Measurements from ENCODE around the gene PPP6R2.
"Not testable (repeated sequence)": the region's sequence is repeated elsewhere in the genome, so short reads cannot be mapped to it uniquely, and the experiment has no call there.

PPP6R2 gene

DNA sequence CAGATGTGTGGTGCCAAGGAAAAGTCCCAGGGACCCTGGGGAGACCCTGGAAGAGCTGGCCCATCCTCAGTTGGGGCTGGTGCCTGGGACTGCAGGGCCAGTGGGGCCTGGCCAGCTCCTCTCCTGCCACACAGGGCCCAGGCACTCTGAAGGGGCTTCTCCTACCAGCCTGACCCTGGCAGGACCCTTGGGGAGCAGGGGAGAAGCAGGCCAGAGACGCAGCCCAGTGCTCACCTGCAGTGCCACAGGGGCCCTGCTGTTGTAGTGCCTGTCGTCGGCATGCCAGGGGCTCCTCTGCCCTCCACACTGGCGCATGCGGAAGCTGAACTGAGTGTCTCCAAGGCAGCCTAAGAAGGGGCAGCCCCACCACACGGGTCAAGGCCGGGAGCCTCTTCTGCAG lies 25.5 kb upstream of the PPP6R2 start:
- DNase-seq (ENCODE audit: insufficient read length, low spot score) = no peak
- FAIRE-seq = no peak

DNA sequence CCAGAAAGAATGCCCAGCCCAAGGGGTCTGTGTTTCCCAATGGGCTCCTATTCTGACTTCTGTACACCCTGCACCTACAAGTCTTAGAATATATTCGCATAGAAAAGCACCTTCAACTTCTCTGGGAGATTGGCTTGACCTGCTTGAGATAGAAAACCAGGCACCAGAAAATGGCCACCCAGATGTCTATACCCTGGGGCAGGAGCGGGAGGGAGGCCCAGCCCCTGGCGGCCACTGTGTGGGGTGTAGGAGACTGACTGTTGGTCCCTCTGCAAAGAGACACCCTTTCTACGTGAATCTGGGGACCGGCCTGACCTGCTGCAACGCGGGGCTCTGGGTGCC lies 24.8 kb upstream of the PPP6R2 start:
- FAIRE-seq (no peak), DNase-seq (ENCODE audit: insufficient read length, low spot score) (no peak)

GRCh38 chr22:50318698-50319411 lies 24.3 kb upstream of the PPP6R2 start:
- FAIRE-seq (peak; percentile 76), DNase-seq (ENCODE audit: insufficient read length, low spot score) (no peak)

GRCh38 chr22:50319503-50319951 lies 23.6 kb upstream of the PPP6R2 start:
- no peak for FAIRE-seq
- no peak for DNase-seq (ENCODE audit: insufficient read length, low spot score)

DNA sequence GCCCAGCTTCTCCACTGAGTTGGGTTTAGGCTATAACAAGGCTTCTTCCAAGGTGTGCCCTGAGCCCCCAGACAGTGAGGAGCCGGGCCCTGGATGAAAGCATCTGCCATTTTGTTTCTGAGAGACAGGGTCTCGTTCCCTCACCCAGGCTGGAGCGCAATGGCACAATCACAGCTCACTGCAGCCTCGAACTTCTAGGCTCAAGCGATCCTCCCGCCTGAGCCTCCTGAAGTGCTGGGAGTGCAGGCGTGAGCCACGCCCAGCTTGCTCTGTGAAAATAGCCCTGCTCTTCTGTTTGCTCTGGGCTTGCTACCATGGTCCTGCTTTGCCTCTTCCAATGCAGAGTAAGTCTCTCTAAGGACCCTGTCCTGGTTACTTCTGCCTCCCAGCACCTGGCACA lies 23.0 kb upstream of the PPP6R2 start:
- DNase-seq (ENCODE audit: insufficient read length, low spot score) (no peak), FAIRE-seq (no peak)

DNA sequence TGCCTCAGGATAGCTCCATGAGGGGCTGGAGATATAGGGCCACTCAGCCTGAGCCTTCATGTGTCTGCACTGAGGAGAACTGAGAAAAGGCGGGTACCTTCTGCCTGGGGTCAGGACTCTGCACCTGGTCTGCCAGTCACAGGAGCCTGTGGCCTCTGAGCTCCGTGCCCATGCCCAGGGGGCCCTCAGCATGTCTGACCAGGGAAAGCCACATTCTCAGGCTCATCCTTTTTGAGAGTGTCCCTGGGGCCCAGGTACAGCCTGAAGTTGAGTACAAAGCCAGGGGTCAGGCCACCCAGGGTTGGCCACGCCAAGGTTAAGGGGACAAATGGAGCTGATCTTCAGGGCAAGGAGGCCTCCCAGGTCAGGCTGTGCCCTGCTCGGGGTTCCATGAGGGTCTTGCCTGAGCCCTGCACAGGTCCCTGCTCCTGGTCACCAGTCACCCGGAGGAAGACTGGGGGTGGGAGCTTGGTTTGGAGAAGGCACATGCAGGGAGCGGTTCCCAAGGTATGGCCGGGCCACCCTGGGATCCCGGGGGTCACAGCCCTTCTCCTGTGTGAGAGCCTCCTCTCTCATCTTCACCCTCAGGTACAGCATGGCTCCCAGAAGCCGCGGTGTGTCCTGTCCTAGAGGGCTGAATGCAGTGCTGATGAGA lies 22.3 kb upstream of the PPP6R2 start:
- FAIRE-seq (no peak), DNase-seq (ENCODE audit: insufficient read length, low spot score) (no peak)

GRCh38 chr22:50322382-50323104 lies 20.6 kb upstream of the PPP6R2 start:
- not testable (repeated sequence) for DNase-seq (ENCODE audit: insufficient read length, low spot score); FAIRE-seq

GRCh38 chr22:50323900-50324299 lies 19.2 kb upstream of the PPP6R2 start:
- DNase-seq (ENCODE audit: insufficient read length, low spot score) = no peak
- FAIRE-seq = no peak

DNA sequence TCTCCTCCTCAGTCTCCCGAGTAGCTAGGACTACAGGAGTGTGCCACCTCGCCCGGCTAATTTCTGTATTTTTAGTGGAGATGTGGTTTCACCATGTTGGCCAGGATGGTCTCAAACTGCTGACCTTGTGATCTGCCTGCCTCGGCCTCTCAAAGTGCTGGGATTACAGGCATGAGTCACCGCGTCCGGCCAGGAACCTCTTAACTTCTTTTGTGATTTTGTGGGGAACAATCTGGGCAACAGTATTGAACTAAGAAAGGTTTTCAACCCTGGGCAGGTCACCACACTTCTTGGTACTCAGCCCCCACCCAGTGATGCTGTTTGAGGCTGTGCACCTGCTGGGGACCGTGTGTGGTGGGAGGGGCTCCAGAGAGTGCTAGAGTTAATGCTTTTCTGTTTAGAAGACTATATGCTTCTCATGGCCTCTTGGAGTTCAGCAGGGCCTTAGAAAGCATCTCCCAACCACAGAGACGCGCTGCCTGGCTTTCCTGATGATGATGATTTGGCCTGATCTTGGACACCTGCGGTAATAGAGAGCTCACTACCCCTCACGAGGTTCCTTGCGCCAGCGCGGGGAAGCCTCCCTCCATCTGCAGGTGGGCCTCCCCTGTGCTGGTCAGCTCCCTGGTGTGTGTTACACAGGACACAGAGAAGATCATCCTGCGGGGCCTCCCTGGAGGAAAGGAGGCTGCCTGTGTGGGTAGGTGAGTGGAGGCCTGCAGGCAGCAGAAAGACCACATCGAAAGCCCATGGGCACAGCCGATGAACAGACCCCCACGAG lies 17.5 kb upstream of the PPP6R2 start:
- FAIRE-seq = no peak
- no peak for DNase-seq (ENCODE audit: insufficient read length, low spot score)

DNA sequence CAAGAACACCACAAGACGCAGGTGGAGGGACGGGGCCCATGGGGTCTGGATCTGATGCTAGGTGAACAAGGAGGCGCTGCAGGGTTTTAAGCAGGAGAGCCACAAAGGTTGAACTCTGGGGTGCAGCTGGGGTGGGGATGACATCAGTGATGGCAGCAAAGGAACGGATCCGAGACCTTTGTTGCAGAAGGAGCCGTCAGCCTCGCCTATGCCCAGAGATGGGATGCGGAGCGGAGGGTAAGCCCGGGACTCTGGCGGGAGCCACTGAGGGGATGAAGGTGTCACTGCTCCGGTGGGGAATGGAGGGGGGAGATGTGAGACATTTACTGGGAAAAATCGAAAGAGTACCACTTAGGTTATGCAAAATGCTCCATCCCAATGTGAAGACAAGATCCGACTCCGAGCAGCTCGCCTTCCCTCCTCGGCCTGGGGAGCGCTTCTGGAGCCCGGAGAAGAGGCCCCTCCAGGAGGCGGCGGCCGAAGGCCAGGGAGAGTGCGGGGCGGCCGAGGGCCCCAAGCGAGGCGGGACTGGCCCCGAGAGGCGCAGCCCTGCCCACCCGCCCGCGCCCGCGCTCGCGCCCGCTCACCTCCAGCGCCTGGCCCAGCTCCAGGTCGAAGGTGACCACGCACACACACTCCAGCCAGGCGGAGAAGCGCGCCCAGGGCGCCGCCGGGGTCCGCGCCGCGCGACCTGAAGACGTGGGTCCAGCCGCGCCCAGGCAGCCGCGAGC lies 16.7 kb upstream of the PPP6R2 start:
- no peak for FAIRE-seq
- DNase-seq (ENCODE audit: insufficient read length, low spot score) = no peak

- DNase-seq (ENCODE audit: insufficient read length, low spot score) (peak; percentile 91), FAIRE-seq (peak; percentile 78)
These were observed 16.0 kb upstream of the PPP6R2 start, which contains the start of gene DENND6B for GRCh38 chr22:50326956-50327710. TSS of gene DENND6B (minus strand) at chr22:50327012. CDS start at chr22:50326988, 24 bp downstream.

DNA sequence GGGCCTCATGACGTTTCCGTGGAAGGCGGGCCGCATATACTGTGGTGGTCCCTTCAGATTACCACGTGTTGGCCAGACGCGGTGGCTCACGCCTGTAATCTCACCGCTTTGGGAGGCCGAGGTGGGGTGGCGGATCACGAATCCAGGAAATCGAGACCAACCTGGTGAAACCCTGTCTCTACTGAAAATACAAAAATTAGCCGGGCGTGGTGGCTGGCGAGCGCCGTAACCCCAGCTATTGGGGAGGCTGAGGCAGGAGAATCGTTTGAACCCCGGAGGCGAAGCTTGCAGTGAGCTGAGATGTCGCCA lies 15.5 kb upstream of the PPP6R2 start:
- FAIRE-seq (no peak), DNase-seq (ENCODE audit: insufficient read length, low spot score) (no peak)

- FAIRE-seq (no peak), DNase-seq (ENCODE audit: insufficient read length, low spot score) (no peak)
These were observed 13.9 kb upstream of the PPP6R2 start for GRCh38 chr22:50329236-50329635.

DNA sequence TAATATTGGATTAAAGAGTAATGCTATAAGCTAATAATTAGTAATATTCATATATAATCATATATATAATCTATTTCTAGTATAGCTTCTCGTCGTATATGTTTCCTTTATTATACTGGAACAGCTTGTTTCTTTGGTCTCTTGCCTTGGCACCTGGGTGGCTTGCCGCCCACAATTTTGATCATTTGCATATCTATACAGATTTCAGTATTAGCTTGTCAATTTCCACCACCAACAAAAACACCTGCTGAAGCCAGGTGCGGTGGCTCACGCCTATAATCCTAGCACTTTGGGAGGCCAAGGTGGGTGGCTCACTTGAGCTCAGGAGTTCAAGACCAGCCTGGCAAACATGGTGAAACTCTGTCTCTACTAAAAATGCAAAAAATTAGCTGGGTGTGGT lies 8.7 kb upstream of the PPP6R2 start:
- FAIRE-seq; DNase-seq (ENCODE audit: insufficient read length, low spot score): not testable (repeated sequence)

GRCh38 chr22:50337262-50338041 lies 5.7 kb upstream of the PPP6R2 start:
- FAIRE-seq (no peak), DNase-seq (ENCODE audit: insufficient read length, low spot score) (no peak)

DNA sequence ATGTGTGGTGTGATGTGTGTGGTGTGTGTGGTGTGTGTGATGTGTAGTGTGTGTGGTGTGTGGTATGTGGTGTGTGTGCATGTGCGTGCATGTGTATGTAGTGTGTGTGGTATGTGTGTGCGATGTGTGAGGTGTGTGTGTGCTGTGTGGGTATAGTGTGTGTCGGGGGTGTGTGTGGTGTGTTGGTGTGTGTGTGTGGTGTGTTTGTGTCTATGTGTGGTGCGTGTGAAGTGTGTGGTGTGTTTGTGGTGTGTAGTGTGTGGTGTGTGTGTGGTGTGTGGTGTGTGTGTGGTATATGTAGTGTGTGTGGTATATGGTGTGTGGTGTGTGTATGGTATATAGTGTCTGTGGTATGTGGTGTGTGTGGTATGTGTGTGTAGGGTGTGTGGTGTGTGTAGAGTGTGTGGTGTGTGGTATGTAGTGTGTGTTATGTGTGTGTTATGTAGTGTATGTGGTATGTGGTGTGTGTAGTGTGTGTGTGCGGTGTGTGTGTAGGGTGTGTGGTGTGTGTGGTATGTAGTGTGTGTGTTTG lies 5.0 kb upstream of the PPP6R2 start:
- no peak for DNase-seq (ENCODE audit: insufficient read length, low spot score)
- FAIRE-seq = no peak

- FAIRE-seq (no peak), DNase-seq (ENCODE audit: insufficient read length, low spot score) (no peak)
These were observed 4.2 kb upstream of the PPP6R2 start for GRCh38 chr22:50338860-50339462.
